Measurements from ENCODE around the gene CIAO3. TPM values are rescaled to one million over a fixed set of nuclear protein-coding genes. Genes with fewer than 3 reads are reported as not detected.

The CIAO3 gene
- total RNA-seq, 1 experiment from 2014 or later, result 50.9 TPM

- no peak for ATAC-seq
- ChIA-PET CTCF (interaction anchor here (0.6 to 1.7 kb wide), 5 partner anchors 10 to 110 kb away, joined by 3 to 8 read pairs (median 3); partner anchors contain the start of gene RHBDL1), POLR2A (interaction anchor here (1.6 kb wide), 1 partner anchor 10 kb away, joined by 6 read pairs; no protein-coding TSS in a partner anchor)
- no peak overlapping the region for H3K4me3 Mint-ChIP-seq
- H3K27ac Mint-ChIP-seq, result no peak overlapping the region
- peaks cover 25% of the 10 kb centered on the region for H3K36me3 Mint-ChIP-seq
- no peak for DNase-seq (ENCODE audit: low spot score)
- no peaks in the 10 kb centered on the region for H3K27me3 Mint-ChIP-seq (ENCODE audit: low read depth)
- no peaks in the 10 kb centered on the region for H3K9me3 Mint-ChIP-seq
- no peak for TF ChIP-seq ZNF317 (CRISPR knock-in tag; IDR thresholded peaks at IDR 0.05; ENCODE audit: borderline replicate concordance, low read depth)
- no peak for TF ChIP-seq HMGXB4 (CRISPR knock-in tag; IDR thresholded peaks at IDR 0.05)
- no peak for TF ChIP-seq ETV6 (CRISPR knock-in tag; IDR thresholded peaks at IDR 0.05)
- TF ChIP-seq KAT7 (CRISPR knock-in tag; IDR thresholded peaks at IDR 0.05; ENCODE audit: borderline replicate concordance), result no peak
- TF ChIP-seq ZNF416 (CRISPR knock-in tag; IDR thresholded peaks at IDR 0.05), result no peak
- no peak for TF ChIP-seq JUN (CRISPR knock-in tag; IDR thresholded peaks at IDR 0.05)
- TF ChIP-seq ZNF512 (CRISPR knock-in tag; IDR thresholded peaks at IDR 0.05; ENCODE audit: borderline replicate concordance), result no peak
- TF ChIP-seq GTF2I (CRISPR knock-in tag; conservative IDR thresholded peaks at IDR 0.05), result no peak
- no peak for TF ChIP-seq FOXK1 (CRISPR knock-in tag; IDR thresholded peaks at IDR 0.05)
- no peak for TF ChIP-seq NFE2L1 (CRISPR knock-in tag; IDR thresholded peaks at IDR 0.05)
- no peak for TF ChIP-seq NR3C1 (CRISPR knock-in tag; conservative IDR thresholded peaks at IDR 0.05; ENCODE audit: low read depth)
- no peak for TF ChIP-seq USF1 (CRISPR knock-in tag; IDR thresholded peaks at IDR 0.05)
- no peak for TF ChIP-seq ZNF281 (CRISPR knock-in tag; IDR thresholded peaks at IDR 0.05)
- no peak for TF ChIP-seq GRHL2 (CRISPR knock-in tag; IDR thresholded peaks at IDR 0.05; ENCODE audit: insufficient replicate concordance, severe bottlenecking)
- TF ChIP-seq OVOL2 (CRISPR knock-in tag; IDR thresholded peaks at IDR 0.05; ENCODE audit: borderline replicate concordance), result no peak
- TF ChIP-seq TEAD1 (CRISPR knock-in tag; IDR thresholded peaks at IDR 0.05), result no peak
- no peak for TF ChIP-seq ZNF425 (CRISPR knock-in tag; conservative IDR thresholded peaks at IDR 0.05)
- no peak for TF ChIP-seq ESRRA (CRISPR knock-in tag; IDR thresholded peaks at IDR 0.05; ENCODE audit: borderline replicate concordance)
- no peak for TF ChIP-seq PREB (CRISPR knock-in tag; IDR thresholded peaks at IDR 0.05; ENCODE audit: borderline replicate concordance)
- TF ChIP-seq ZSCAN18 (CRISPR knock-in tag; IDR thresholded peaks at IDR 0.05), result no peak
- H3K4me1 Mint-ChIP-seq, result peaks cover 20% of the 10 kb centered on the region
Observed at GRCh38 chr16:684961-685696, 55.7 kb downstream of the CIAO3 start.
